ENCODE measurements around the gene SORCS3. TPM values are rescaled to one million over a fixed set of nuclear protein-coding genes. Genes with fewer than 3 reads are reported as not detected.
A peak's percentile ranks its signal among the peaks of the same experiment; 100 is the strongest.

SORCS3 gene
- total RNA-seq, 2 donors from 2014 or later = not detected

GRCh38 chr10:105210546-105210945 lies 569.5 kb downstream of the SORCS3 start:
- Histone ChIP-seq H3K4me3 (no peak overlapping the region), H3K4me1 (no peaks in the 10 kb centered on the region), H3K36me3 (replicated peaks in 1 of 2; ENCODE audit: insufficient read depth in 1 of 2, low read depth in 2 of 2) (no peaks in the 10 kb centered on the region), H3K27me3 (no peaks in the 10 kb centered on the region), H3K27ac (no peak overlapping the region), H3K9me3 (no peaks in the 10 kb centered on the region)
- ATAC-seq = no peak
- no peak for DNase-seq
- 84 to 87% methylated on average over 2 of the region's 2 CpGs for WGBS, 2 donors
- intact Hi-C loops (cut with DNase I) = no loop called here
- no peak for TF ChIP-seq CTCF (IDR thresholded peaks at IDR 0.05)
- TF ChIP-seq POLR2A (IDR thresholded peaks at IDR 0.05) = no peak

- Histone ChIP-seq H3K4me3 (no peak overlapping the region), H3K36me3 (replicated peaks in 1 of 2; ENCODE audit: insufficient read depth in 1 of 2, low read depth in 2 of 2) (no peaks in the 10 kb centered on the region), H3K4me1 (peaks cover 13% of the 10 kb centered on the region), H3K27me3 (no peaks in the 10 kb centered on the region), H3K9me3 (no peaks in the 10 kb centered on the region), H3K27ac (no peak overlapping the region)
- DNase-seq = no peak
- ATAC-seq = no peak
- intact Hi-C loops (cut with DNase I) = no loop called here
- TF ChIP-seq CTCF (IDR thresholded peaks at IDR 0.05) = no peak
- TF ChIP-seq POLR2A (IDR thresholded peaks at IDR 0.05) = no peak
- 64 to 67% methylated on average over 2 of the region's 2 CpGs for WGBS, 2 donors
Observed at GRCh38 chr10:105237685-105238084, 596.6 kb downstream of the SORCS3 start.

GRCh38 chr10:105239311-105240219 lies 598.5 kb downstream of the SORCS3 start:
- TF ChIP-seq POLR2A (IDR thresholded peaks at IDR 0.05) = no peak
- TF ChIP-seq CTCF (IDR thresholded peaks at IDR 0.05) = no peak
- H3K36me3 ChIP-seq (replicated peaks in 1 of 2; ENCODE audit: insufficient read depth in 1 of 2, low read depth in 2 of 2) = no peaks in the 10 kb centered on the region
- H3K4me3 ChIP-seq = no peak overlapping the region
- no peaks in the 10 kb centered on the region for H3K27me3 ChIP-seq
- no peak overlapping the region for H3K27ac ChIP-seq
- peak; percentile 55 to 67 (median 59) for DNase-seq
- H3K4me1 ChIP-seq = peaks cover 13% of the 10 kb centered on the region
- H3K9me3 ChIP-seq = no peaks in the 10 kb centered on the region
- peak; percentile 75 for ATAC-seq
- 67 to 88% methylated on average over 2 of the region's 2 CpGs for WGBS, 2 donors
- intact Hi-C loops (cut with DNase I) = no loop called here

GRCh38 chr10:105241254-105241653 lies 600.2 kb downstream of the SORCS3 start:
- WGBS, 2 donors = 92 to 93% methylated on average over 4 to 5 of the region's 5 CpGs
- no peaks in the 10 kb centered on the region for H3K36me3 ChIP-seq (replicated peaks in 1 of 2; ENCODE audit: insufficient read depth in 1 of 2, low read depth in 2 of 2)
- peaks cover 13% of the 10 kb centered on the region for H3K4me1 ChIP-seq
- TF ChIP-seq POLR2A (IDR thresholded peaks at IDR 0.05) (no peak), CTCF (IDR thresholded peaks at IDR 0.05) (no peak)
- no peak overlapping the region for H3K27ac ChIP-seq
- H3K4me3 ChIP-seq = no peak overlapping the region
- DNase-seq (no peak), ATAC-seq (no peak)
- H3K27me3 ChIP-seq = no peaks in the 10 kb centered on the region
- H3K9me3 ChIP-seq = no peaks in the 10 kb centered on the region
- intact Hi-C loops (cut with DNase I) = no loop called here

- no peaks in the 10 kb centered on the region for H3K27me3 ChIP-seq
- no peak overlapping the region for H3K4me3 ChIP-seq
- no peak for TF ChIP-seq CTCF (IDR thresholded peaks at IDR 0.05)
- TF ChIP-seq POLR2A (IDR thresholded peaks at IDR 0.05) = no peak
- intact Hi-C loops (cut with DNase I) = no loop called here
- no peak overlapping the region for H3K27ac ChIP-seq
- H3K9me3 ChIP-seq = no peaks in the 10 kb centered on the region
- peaks cover 13% of the 10 kb centered on the region for H3K4me1 ChIP-seq
- 59 to 71% methylated on average over 2 of the region's 2 CpGs for WGBS, 2 donors
- ATAC-seq (no peak), DNase-seq (no peak)
- no peaks in the 10 kb centered on the region for H3K36me3 ChIP-seq (replicated peaks in 1 of 2; ENCODE audit: insufficient read depth in 1 of 2, low read depth in 2 of 2)
Observed at GRCh38 chr10:105243381-105243780, 602.3 kb downstream of the SORCS3 start.

Data from body of pancreas (tissue), 4 donors.